ENCODE results near the gene HS6ST2. TPM values are rescaled to one million over a fixed set of nuclear protein-coding genes. Genes with fewer than 3 reads are reported as not detected.

HS6ST2 gene
- total RNA-seq, 4 donors from 2014 or later = 0.77 to 9.7 (median 1.9) TPM

DNA sequence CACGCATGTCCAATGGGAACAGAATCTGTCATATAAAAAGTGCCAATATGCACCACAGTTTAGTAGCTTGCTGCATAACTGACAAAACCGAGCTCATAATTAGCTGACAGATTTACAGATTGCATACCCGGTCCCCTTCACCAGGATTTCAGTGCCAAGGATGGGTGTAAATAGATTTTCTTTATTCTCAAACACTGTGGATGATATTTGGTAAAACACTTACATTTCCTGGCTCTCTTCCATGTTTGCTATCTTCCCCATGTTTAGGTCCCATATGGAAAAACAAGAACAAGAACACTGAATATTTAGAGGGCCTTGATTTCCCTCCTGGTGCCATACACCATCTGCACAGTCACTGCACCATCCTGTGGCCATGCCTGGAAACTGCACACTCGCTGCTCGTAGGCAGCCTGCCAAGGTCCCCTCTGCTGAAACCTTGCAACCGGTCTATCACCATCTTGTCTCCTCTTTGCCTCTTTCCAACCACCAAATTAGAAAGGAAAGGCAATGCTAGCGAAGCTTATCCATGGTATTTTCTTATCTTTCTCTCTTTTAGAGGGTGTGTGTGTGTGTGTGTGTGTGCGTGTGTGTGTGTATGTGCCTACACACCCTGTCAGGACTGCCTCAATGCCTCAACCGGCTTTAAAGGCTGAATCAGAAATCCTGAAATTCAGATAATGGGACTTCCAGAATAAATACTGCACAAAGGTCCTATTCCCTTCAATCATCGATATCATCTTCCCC is 345.4 kb downstream of the HS6ST2 start:
- TF ChIP-seq, protein P1, sequence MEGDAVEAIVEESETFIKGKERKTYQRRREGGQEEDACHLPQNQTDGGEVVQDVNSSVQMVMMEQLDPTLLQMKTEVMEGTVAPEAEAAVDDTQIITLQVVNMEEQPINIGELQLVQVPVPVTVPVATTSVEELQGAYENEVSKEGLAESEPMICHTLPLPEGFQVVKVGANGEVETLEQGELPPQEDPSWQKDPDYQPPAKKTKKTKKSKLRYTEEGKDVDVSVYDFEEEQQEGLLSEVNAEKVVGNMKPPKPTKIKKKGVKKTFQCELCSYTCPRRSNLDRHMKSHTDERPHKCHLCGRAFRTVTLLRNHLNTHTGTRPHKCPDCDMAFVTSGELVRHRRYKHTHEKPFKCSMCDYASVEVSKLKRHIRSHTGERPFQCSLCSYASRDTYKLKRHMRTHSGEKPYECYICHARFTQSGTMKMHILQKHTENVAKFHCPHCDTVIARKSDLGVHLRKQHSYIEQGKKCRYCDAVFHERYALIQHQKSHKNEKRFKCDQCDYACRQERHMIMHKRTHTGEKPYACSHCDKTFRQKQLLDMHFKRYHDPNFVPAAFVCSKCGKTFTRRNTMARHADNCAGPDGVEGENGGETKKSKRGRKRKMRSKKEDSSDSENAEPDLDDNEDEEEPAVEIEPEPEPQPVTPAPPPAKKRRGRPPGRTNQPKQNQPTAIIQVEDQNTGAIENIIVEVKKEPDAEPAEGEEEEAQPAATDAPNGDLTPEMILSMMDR (IDR thresholded peaks at IDR 0.05) = peak; percentile 11 to 26 (median 12)
- no peak for TF ChIP-seq POLR2A (IDR thresholded peaks at IDR 0.05)
- Histone ChIP-seq H3K4me3 (no peak overlapping the region), H3K27ac (no peak overlapping the region), H3K36me3 (no peaks in the 10 kb centered on the region), H3K27me3 (no peaks in the 10 kb centered on the region), H3K4me1 (no peaks in the 10 kb centered on the region), H3K9me3 (no peaks in the 10 kb centered on the region)
- intact Hi-C loops (cut with DNase I; ENCODE audit: low total_unique reads) = no loop called here
- peak in 1 of 2 donors; percentile 18 for DNase-seq

DNA sequence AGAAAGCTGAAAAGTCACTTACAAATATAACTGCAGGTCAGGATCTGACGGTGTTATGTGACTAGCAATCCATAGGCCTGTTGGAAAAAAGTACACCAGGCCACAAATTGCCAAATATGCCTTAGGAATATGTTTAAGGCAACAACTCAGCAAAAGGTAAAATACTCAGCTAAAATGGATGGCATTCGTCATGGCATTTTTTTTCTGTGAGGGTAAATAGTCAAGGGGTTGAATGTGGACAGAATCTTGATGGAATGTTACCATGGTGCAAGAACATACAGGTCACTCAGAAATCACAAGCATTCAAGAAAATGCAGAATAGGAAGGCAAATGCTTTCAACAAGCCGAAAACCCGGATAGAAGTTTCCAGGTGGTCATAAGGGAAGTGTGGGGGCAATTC is 347.9 kb downstream of the HS6ST2 start:
- Histone ChIP-seq H3K9me3 (no peaks in the 10 kb centered on the region), H3K27ac (no peak overlapping the region), H3K4me1 (no peaks in the 10 kb centered on the region), H3K27me3 (no peaks in the 10 kb centered on the region), H3K4me3 (no peak overlapping the region), H3K36me3 (no peaks in the 10 kb centered on the region)
- no peak for TF ChIP-seq POLR2A (IDR thresholded peaks at IDR 0.05)
- TF ChIP-seq, protein P1 (IDR thresholded peaks at IDR 0.05) = no peak
- intact Hi-C loops (cut with DNase I; ENCODE audit: low total_unique reads) = no loop called here
- no peak for DNase-seq

DNA sequence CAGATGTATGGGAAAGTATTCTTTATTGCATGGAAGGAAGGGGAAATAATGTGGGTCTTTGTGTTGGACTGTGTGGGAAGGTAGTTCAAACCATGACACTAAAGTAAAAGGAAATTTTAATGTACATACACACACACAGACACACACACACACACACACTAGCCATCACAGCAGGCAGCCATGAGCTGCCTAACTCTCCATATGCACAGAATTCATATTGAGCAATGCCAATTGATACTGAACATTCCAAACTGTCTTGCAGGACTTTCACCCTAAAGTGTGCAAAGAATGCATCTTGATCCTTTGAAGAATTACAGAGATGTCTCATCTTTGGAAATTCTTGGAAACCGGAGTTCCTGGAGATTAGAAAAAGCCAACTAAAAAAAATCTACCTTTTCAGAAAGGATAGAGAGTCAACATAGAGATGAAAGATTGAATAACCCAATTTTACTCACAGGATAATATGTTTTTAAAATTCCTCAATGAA is 349.0 kb downstream of the HS6ST2 start:
- no peak for TF ChIP-seq POLR2A (IDR thresholded peaks at IDR 0.05)
- TF ChIP-seq, protein P1 (IDR thresholded peaks at IDR 0.05) = no peak
- H3K4me1 ChIP-seq = no peaks in the 10 kb centered on the region
- no peaks in the 10 kb centered on the region for H3K36me3 ChIP-seq
- intact Hi-C loops (cut with DNase I; ENCODE audit: low total_unique reads) = no loop called here
- no peaks in the 10 kb centered on the region for H3K27me3 ChIP-seq
- H3K27ac ChIP-seq = no peak overlapping the region
- H3K9me3 ChIP-seq = no peaks in the 10 kb centered on the region
- DNase-seq = no peak
- H3K4me3 ChIP-seq = no peak overlapping the region

DNA sequence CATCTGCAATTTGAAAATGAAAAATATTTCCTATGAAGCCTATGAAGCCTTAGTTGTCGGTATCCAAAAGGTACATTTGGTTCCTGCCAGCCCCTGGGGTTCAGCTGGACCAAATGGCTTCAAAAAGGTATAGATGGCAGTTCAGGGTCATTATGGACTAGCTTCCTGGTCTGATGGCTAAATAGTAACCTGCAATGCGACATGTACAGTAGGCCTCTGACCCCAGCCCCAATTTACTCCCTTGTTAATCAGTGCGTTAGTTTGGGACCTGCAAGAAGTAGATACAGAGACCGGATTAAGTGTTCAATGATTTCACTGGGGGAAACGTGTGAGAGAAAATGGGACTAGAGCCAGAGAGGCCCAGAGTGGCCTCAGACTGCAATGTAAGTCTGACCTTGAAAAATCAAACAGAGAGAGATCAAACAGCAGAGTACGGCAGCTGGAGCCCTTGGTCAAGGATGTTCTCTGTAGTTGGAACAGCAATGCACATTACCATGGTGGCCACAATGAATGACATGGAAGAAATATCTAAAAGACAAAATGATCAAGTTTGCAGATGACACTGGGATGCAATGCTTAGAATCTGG is 354.6 kb downstream of the HS6ST2 start:
- no peak for DNase-seq
- Histone ChIP-seq H3K4me1 (no peaks in the 10 kb centered on the region), H3K27me3 (no peaks in the 10 kb centered on the region), H3K4me3 (no peak overlapping the region), H3K27ac (no peak overlapping the region), H3K9me3 (no peaks in the 10 kb centered on the region), H3K36me3 (no peaks in the 10 kb centered on the region)
- TF ChIP-seq, protein P1 (IDR thresholded peaks at IDR 0.05) = no peak
- TF ChIP-seq POLR2A (IDR thresholded peaks at IDR 0.05) = no peak
- intact Hi-C loops (cut with DNase I; ENCODE audit: low total_unique reads) = no loop called here

DNA sequence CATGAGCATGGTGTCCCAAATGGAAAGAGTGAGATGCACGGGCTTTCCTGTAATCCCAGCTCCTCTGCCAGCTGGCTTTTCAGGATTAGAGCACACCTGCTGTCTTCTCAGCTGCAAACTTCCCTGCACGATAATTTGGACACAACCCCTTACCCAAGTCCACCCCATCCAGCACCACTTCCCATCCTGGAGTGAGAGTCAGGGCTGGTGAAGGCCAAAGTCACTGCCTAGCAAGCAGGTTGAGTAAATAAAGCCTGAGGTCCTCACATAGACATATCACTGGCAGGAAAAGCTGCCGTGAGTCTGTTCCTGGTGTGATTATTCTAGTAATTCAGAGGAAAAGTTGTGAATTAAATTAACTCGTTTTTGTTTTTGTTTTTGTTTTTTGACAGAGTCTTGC is 355.7 kb downstream of the HS6ST2 start:
- no peak overlapping the region for H3K27ac ChIP-seq
- no peak overlapping the region for H3K4me3 ChIP-seq
- H3K4me1 ChIP-seq = no peaks in the 10 kb centered on the region
- no peak for DNase-seq
- intact Hi-C loops (cut with DNase I; ENCODE audit: low total_unique reads) = no loop called here
- no peaks in the 10 kb centered on the region for H3K36me3 ChIP-seq
- H3K9me3 ChIP-seq = no peaks in the 10 kb centered on the region
- TF ChIP-seq, protein P1 (IDR thresholded peaks at IDR 0.05) = no peak
- TF ChIP-seq POLR2A (IDR thresholded peaks at IDR 0.05) = no peak
- no peaks in the 10 kb centered on the region for H3K27me3 ChIP-seq
